Esophagus squamous epithelium (tissue), 4 donors: ENCODE results near the gene RAPGEF4.

Experiments
- POLR2A ChIP-seq, 4 donors: fragments of 450-650 bp; IDR thresholded peaks; one replicate each; pipeline ENCODE4 v1.6.1; 2017; ENCODE audit warnings: antibody characterized with exemption in 4 of 4, mild to moderate bottlenecking in 4 of 4, moderate library complexity in 3 of 4
- TF ChIP-seq, protein P1 (sequence below), 6 experiments: fragments of 450-650 bp in 4 of 6; fragments of 200-600 bp in 2 of 6; sonication (generic) in 2 of 6; IDR thresholded peaks; one replicate each; pipeline ENCODE4 v1.5.1; 2016 to 2019; ENCODE audit warnings: antibody characterized with exemption in 6 of 6, mild to moderate bottlenecking in 4 of 6, moderate library complexity in 4 of 6

DNA sequence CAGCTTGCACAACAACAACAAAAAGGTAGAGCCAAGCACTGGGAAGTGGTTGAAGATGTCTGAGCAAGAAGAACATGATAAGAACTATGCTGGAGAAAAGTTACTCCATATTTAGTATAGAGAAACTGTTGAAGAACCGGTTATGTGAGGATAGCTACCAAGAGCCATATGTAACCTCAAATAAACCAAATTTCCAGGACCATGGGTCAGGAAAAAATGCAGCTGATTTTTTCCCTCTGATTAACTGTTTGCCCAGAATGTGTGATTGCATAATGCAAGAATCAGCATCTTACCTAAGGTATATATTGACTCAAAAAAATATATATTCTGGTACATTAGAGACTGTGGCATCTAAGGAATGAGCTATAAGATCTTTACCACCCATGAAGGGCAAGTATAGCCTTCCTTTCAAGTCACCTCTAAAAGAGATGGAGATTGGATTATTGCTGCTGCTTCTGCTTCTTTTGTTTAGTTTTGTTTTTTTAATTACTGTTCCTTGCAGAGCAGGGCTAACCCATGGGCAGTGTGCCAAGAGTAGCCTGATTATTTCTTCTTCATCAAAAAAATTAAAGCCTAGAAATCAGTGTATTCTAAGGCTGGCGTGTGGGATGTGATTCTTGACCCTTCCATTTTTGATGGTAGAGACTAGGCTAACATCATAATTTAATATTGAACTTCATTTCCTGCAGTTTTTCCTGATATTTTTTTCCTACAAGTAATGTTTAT lies 263.1 kb downstream of the RAPGEF4 start:
- TF ChIP-seq, protein P1, sequence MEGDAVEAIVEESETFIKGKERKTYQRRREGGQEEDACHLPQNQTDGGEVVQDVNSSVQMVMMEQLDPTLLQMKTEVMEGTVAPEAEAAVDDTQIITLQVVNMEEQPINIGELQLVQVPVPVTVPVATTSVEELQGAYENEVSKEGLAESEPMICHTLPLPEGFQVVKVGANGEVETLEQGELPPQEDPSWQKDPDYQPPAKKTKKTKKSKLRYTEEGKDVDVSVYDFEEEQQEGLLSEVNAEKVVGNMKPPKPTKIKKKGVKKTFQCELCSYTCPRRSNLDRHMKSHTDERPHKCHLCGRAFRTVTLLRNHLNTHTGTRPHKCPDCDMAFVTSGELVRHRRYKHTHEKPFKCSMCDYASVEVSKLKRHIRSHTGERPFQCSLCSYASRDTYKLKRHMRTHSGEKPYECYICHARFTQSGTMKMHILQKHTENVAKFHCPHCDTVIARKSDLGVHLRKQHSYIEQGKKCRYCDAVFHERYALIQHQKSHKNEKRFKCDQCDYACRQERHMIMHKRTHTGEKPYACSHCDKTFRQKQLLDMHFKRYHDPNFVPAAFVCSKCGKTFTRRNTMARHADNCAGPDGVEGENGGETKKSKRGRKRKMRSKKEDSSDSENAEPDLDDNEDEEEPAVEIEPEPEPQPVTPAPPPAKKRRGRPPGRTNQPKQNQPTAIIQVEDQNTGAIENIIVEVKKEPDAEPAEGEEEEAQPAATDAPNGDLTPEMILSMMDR (IDR thresholded peaks at IDR 0.05), result no peak
- no peak for TF ChIP-seq POLR2A (IDR thresholded peaks at IDR 0.05)
